ENCODE measurements around the gene HTR4. TPM values are rescaled to one million over a fixed set of nuclear protein-coding genes. Genes with fewer than 3 reads are reported as not detected.

The HTR4 gene
- total RNA-seq, 1 experiment from 2014 or later: not detected

DNA sequence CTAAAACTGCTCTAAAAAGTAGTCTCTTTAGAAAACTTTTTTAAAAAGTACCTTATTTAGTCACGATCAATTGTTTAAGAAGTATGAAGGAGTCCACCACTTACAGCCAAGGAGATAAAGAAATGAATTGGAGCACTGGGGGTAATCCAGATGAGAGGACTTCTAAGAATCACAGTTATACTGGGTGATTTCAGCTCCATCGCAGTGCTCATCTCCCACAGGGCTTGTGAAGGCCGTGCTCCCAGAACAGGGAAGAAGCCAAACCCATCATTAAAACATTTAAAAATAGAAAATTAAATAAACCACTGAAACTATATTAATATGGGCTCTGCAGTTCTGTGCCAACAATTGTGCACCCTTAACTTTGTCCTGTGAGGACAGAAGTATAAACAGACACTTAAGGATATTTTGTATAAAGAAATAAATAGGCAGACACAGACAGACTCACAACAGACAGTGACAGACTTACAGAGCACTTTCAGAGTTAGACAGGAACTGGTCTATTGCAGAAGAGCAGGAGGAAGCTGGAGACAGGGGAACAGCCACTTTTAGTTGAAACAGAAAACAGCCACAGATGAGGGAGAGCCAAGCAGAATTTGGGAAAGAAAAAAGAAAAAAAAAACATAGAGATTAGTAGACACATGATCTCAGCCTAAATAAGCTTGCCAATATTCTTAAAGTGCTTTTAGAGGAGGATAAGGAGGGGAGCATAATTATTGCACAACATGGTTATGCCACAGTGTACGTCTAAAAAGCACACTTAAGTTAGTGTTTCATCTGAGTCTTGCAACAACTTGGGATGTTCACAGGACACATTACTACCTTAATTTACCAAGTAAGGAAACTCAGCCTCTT is 188.7 kb downstream of the HTR4 start:
- H3K9me3 ChIP-seq (ENCODE audit: control insufficient read depth in 1 of 2, insufficient read depth in 1 of 2, low read depth in 1 of 2, low read length in 2 of 2): no peaks in the 10 kb centered on the region
- RAD21 ChIA-PET (ENCODE audit: low non-redundant PET in 1 of 2, low total read pairs in 2 of 2, uncharacterized antibody in 2 of 2, unreplicated experiment in 2 of 2): no interaction called here
- no peaks in the 10 kb centered on the region for H4K20me1 ChIP-seq (ENCODE audit: insufficient read depth)
- H3K9ac ChIP-seq (ENCODE audit: low read length): no peak overlapping the region
- ATAC-seq: no peak
- intact Hi-C loops (cut with micrococcal nuclease): no loop called here
- H3K36me3 ChIP-seq (ENCODE audit: control insufficient read depth in 1 of 2, insufficient read depth in 2 of 2, low read length in 2 of 2): no peaks in the 10 kb centered on the region
- TF ChIP-seq POLR2AphosphoS5 (IDR thresholded peaks at IDR 0.05; ENCODE audit: low read depth, low read length) (no peak), RAD21 (IDR thresholded peaks at IDR 0.05; ENCODE audit: low read depth) (no peak), TCF7L2 (IDR thresholded peaks at IDR 0.05; ENCODE audit: borderline replicate concordance, extremely low read depth, insufficient read depth, insufficient read length) (no peak), ELF1 (IDR thresholded peaks at IDR 0.05; ENCODE audit: borderline replicate concordance, low read depth) (no peak), POLR2A (IDR thresholded peaks at IDR 0.05; ENCODE audit: borderline replicate concordance, extremely low read depth, insufficient read depth, insufficient read length) (no peak), FOSL1 (IDR thresholded peaks at IDR 0.05; ENCODE audit: low read depth) (no peak)
- no peaks in the 10 kb centered on the region for H3K79me2 ChIP-seq (ENCODE audit: insufficient read depth, low read length)
- no peaks in the 10 kb centered on the region for H3K4me1 ChIP-seq (ENCODE audit: control insufficient read depth in 1 of 2, insufficient read depth in 2 of 2, low read length in 2 of 2)
- no TSS peak for BruUV-seq (replicated peaks)
- CTCF ChIA-PET: interaction anchor here (1.1 kb wide), 1 partner anchor 265 kb away, joined by 6 read pairs; no protein-coding TSS in a partner anchor
- H3K27me3 ChIP-seq (ENCODE audit: insufficient read depth, low read length): peaks cover 22% of the 10 kb centered on the region; the same call in 1 of the 2 replicates
- H3K27ac ChIP-seq (ENCODE audit: low read depth, low read length): no peak overlapping the region
- no peak for DNase-seq (ENCODE audit: low read depth, low spot score)
- no peaks in the 10 kb centered on the region for H3K9me2 ChIP-seq (ENCODE audit: insufficient read depth)
- no peak overlapping the region for H3K4me2 ChIP-seq (ENCODE audit: low read length)
- no peak overlapping the region for H3K4me3 ChIP-seq (replicated peaks in 1 of 2; ENCODE audit: low read depth in 1 of 2, low read length in 2 of 2)
- no peak overlapping the region for H2AFZ ChIP-seq (ENCODE audit: low read depth, low read length, poor library complexity, severe bottlenecking)
- POLR2A ChIA-PET: no interaction called here

DNA sequence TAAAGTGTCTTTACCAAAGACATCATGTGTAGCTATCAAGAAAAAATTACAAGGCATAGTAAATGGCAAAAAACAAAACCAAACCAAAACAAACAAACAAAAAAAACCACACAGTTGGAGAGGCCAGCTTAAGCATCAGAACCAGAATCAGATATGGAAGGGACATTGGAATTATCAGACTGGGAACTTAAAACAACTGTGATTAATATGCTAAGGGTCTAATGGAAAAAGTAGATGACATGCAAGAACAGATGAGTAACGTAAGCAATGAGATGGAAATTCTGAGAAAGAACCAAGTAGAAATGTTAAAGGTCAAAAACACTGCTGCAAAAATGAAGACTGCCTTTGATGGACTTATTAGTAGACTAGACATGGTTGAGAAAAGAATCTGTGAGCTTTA is 194.7 kb downstream of the HTR4 start:
- no peak overlapping the region for H2AFZ ChIP-seq (ENCODE audit: low read depth, low read length, poor library complexity, severe bottlenecking)
- H3K27ac ChIP-seq (ENCODE audit: low read depth, low read length): no peak overlapping the region
- ChIA-PET RAD21 (ENCODE audit: low non-redundant PET in 1 of 2, low total read pairs in 2 of 2, uncharacterized antibody in 2 of 2, unreplicated experiment in 2 of 2) (no interaction called here), CTCF (interaction anchor here (2.0 kb wide), 1 partner anchor 271 kb away, joined by 11 read pairs; no protein-coding TSS in a partner anchor), POLR2A (no interaction called here)
- H3K36me3 ChIP-seq (ENCODE audit: control insufficient read depth in 1 of 2, insufficient read depth in 2 of 2, low read length in 2 of 2): no peaks in the 10 kb centered on the region
- DNase-seq (ENCODE audit: low read depth, low spot score) (no peak), ATAC-seq (no peak)
- no peaks in the 10 kb centered on the region for H3K9me3 ChIP-seq (ENCODE audit: control insufficient read depth in 1 of 2, insufficient read depth in 1 of 2, low read depth in 1 of 2, low read length in 2 of 2)
- TF ChIP-seq, protein P1, sequence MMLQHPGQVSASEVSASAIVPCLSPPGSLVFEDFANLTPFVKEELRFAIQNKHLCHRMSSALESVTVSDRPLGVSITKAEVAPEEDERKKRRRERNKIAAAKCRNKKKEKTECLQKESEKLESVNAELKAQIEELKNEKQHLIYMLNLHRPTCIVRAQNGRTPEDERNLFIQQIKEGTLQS (IDR thresholded peaks at IDR 0.05): no peak
- TF ChIP-seq SIN3A (IDR thresholded peaks at IDR 0.05; ENCODE audit: low read depth) (no peak), SRF (IDR thresholded peaks at IDR 0.05; ENCODE audit: low read depth) (no peak), TCF7L2 (IDR thresholded peaks at IDR 0.05; ENCODE audit: borderline replicate concordance, extremely low read depth, insufficient read depth, insufficient read length) (no peak), EZH2 (IDR thresholded peaks at IDR 0.05) (no peak), CEBPB (IDR thresholded peaks at IDR 0.05; ENCODE audit: low read depth) (no peak), FOSL1 (IDR thresholded peaks at IDR 0.05; ENCODE audit: low read depth) (no peak)
- TF ChIP-seq, protein P2, sequence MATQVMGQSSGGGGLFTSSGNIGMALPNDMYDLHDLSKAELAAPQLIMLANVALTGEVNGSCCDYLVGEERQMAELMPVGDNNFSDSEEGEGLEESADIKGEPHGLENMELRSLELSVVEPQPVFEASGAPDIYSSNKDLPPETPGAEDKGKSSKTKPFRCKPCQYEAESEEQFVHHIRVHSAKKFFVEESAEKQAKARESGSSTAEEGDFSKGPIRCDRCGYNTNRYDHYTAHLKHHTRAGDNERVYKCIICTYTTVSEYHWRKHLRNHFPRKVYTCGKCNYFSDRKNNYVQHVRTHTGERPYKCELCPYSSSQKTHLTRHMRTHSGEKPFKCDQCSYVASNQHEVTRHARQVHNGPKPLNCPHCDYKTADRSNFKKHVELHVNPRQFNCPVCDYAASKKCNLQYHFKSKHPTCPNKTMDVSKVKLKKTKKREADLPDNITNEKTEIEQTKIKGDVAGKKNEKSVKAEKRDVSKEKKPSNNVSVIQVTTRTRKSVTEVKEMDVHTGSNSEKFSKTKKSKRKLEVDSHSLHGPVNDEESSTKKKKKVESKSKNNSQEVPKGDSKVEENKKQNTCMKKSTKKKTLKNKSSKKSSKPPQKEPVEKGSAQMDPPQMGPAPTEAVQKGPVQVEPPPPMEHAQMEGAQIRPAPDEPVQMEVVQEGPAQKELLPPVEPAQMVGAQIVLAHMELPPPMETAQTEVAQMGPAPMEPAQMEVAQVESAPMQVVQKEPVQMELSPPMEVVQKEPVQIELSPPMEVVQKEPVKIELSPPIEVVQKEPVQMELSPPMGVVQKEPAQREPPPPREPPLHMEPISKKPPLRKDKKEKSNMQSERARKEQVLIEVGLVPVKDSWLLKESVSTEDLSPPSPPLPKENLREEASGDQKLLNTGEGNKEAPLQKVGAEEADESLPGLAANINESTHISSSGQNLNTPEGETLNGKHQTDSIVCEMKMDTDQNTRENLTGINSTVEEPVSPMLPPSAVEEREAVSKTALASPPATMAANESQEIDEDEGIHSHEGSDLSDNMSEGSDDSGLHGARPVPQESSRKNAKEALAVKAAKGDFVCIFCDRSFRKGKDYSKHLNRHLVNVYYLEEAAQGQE (IDR thresholded peaks at IDR 0.05; ENCODE audit: low read depth): no peak
- no peak overlapping the region for H3K9ac ChIP-seq (ENCODE audit: low read length)
- intact Hi-C loops (cut with micrococcal nuclease): loop anchor here (5.0 kb wide), 1 partner anchor 282 kb away; no protein-coding TSS in a partner anchor
- H3K27me3 ChIP-seq (ENCODE audit: insufficient read depth, low read length): peaks cover 18% of the 10 kb centered on the region
- no peak overlapping the region for H3K4me2 ChIP-seq (ENCODE audit: low read length)
- no peaks in the 10 kb centered on the region for H3K79me2 ChIP-seq (ENCODE audit: insufficient read depth, low read length)
- H4K20me1 ChIP-seq (ENCODE audit: insufficient read depth): no peaks in the 10 kb centered on the region
- no peaks in the 10 kb centered on the region for H3K4me1 ChIP-seq (ENCODE audit: control insufficient read depth in 1 of 2, insufficient read depth in 2 of 2, low read length in 2 of 2)
- H3K9me2 ChIP-seq (ENCODE audit: insufficient read depth): no peaks in the 10 kb centered on the region
- H3K4me3 ChIP-seq (replicated peaks in 1 of 2; ENCODE audit: low read depth in 1 of 2, low read length in 2 of 2): no peak overlapping the region
- no TSS peak for BruUV-seq (replicated peaks)
